Spleen (tissue), 11 donors: ENCODE results near the gene PXT1. TPM values are rescaled to one million over a fixed set of nuclear protein-coding genes. Genes with fewer than 3 reads are reported as not detected.

Experiments used
- DNase-seq: peaks from one replicate; pipeline ENCODE4 v3.0.0-alpha.2; 2020
- H3K27ac ChIP-seq, 8 donors: fragments of 200-600 bp; sonication (generic) in 7 of 8; 1 replicate in 4 of 8; 2 replicates in 4 of 8; pipeline versions ENCODE4 v1.5.0 to v1.8.0; 2016 to 2021; ENCODE audit warnings: inconsistent platforms in 4 of 8, mild to moderate bottlenecking in 4 of 8, moderate library complexity in 1 of 8
- H3K27me3 ChIP-seq, 7 donors: fragments of 200-600 bp; sonication (generic) in 6 of 7; replicated peaks in 1 of 7; 1 replicate in 4 of 7; 2 replicates in 3 of 7; pipeline versions ENCODE4 v1.5.0 to v1.8.0; 2016 to 2021; ENCODE audit warnings: inconsistent platforms in 3 of 7, mild to moderate bottlenecking in 1 of 7
- H3K36me3 ChIP-seq, 6 donors: fragments of 200-600 bp; sonication (generic) in 5 of 6; 1 replicate in 4 of 6; 2 replicates in 2 of 6; pipeline versions ENCODE4 v1.5.0 to v1.8.0; 2016 to 2021; ENCODE audit warnings: inconsistent platforms in 2 of 6
- H3K4me1 ChIP-seq, 6 donors: fragments of 200-600 bp; sonication (generic) in 5 of 6; 1 replicate in 3 of 6; 2 replicates in 3 of 6; pipeline versions ENCODE4 v1.5.0 to v1.8.0; 2016 to 2021; ENCODE audit warnings: inconsistent platforms in 3 of 6
- H3K4me3 ChIP-seq, 8 donors: fragments of 200-600 bp; sonication (generic) in 7 of 8; 1 replicate in 4 of 8; 2 replicates in 4 of 8; pipeline versions ENCODE4 v1.5.0 to v1.8.0; 2016 to 2021; ENCODE audit warnings: inconsistent platforms in 4 of 8, mild to moderate bottlenecking in 4 of 8, moderate library complexity in 2 of 8
- H3K9me3 ChIP-seq, 8 donors: fragments of 200-600 bp; sonication (generic) in 7 of 8; 1 replicate in 4 of 8; 2 replicates in 4 of 8; pipeline versions ENCODE4 v1.5.0 to v1.8.0; 2016 to 2021; ENCODE audit warnings: inconsistent platforms in 4 of 8
- POLR2A ChIP-seq, 3 donors: fragments of 450-650 bp; IDR thresholded peaks; one replicate each; pipeline ENCODE4 v1.5.1; 2017; ENCODE audit warnings: antibody characterized with exemption in 3 of 3, mild to moderate bottlenecking in 1 of 3
- POLR2AphosphoS5 ChIP-seq, 3 donors: sonication (generic); formaldehyde crosslinking; IDR thresholded peaks; one replicate each; pipeline ENCODE4 v1.5.1; 2017; ENCODE audit warnings: antibody characterized with exemption in 3 of 3
- WGBS, 5 donors: extraction: QIAGEN DNeasy Blood & Tissue Kit in 3 of 5; methylation state at CpG; one replicate each; pipeline versions ENCODE4 v1.1.5 to v1.1.7; 2013 to 2018; 5-methylcytosine and 5-hydroxymethylcytosine counted together
- intact Hi-C: fragments of 100-400 bp; cut with DNase I; formaldehyde crosslinking; loops from one replicate; pipeline ENCODE4 v1.15.0; 2023; ENCODE audit warnings: low total_unique reads
- polyA plus RNA-seq, 3 donors: library from polyadenylated mRNA; stranded (reverse); fragments of 200-250 nt; gene quantifications; one replicate each; pipeline ENCODE4 v1.2.1, GENCODE V29; 2013
- total RNA-seq, 7 donors: library from RNA; depleted of rRNA in 3 of 7; stranded (reverse); fragments of >200 nt in 3 of 7; fragmentation: NEBNext Ultra II Directional in 4 of 7; extraction: Animal tissue kit (Norgen Biotek cat#: 25700) in 4 of 7; gene quantifications; one replicate each; pipeline versions ENCODE4 v1.1.0 to v1.2.1, GENCODE V29; 2016 to 2021
- TF ChIP-seq, protein P1 (sequence below), 11 experiments: fragments of 200-600 bp in 7 of 11; fragments of 450-650 bp in 4 of 11; sonication (generic) in 4 of 11; IDR thresholded peaks in 8 of 11; conservative IDR thresholded peaks in 3 of 11; 1 replicate in 7 of 11; 2 replicates in 4 of 11; pipeline versions ENCODE4 v1.4.0 to v1.8.0; 2016 to 2021; ENCODE audit warnings: antibody characterized with exemption in 11 of 11, inconsistent platforms in 4 of 11, mild to moderate bottlenecking in 1 of 11
- donor health status: healthy with polysubstance abuse.
- donor health status: DM: no; HTN: no; CAD: no; lungs with moderate emphysema.
- donor health status: DM: no; HTN: no; CAD: no.
- donor health status: Bipolar disorder and iron deficiency.
- donor health status: healthy.
- donor health status: DM: no; HTN: no; CAD: no.
- donor health status: DM: yes; HTN: yes; CAD: no.

PXT1 gene
- total and polyA plus RNA-seq, 10 donors = 0.49 TPM; not detected in 9

DNA sequence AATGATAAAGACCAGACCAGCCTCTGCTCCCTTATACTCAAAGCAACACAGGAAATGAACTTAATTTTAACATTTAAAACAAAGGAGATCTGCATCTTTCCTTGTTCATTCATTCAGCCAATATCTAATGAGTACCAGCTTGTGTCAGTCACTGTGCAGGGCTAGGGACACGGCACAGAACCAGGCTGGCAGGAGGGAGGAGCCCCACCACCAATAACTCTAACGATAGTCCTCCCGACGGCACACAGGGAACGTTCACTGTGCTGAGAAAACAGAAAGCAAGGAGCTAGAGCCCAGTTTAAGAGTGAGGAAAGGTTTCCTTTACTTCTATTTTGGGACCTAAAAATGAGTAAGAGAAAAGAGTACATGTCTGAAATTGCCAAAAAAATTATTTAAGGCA lies 65.1 kb downstream of the PXT1 start:
- intact Hi-C loops = no loop called here
- Histone ChIP-seq H3K36me3 (peaks cover 0 to 21% (median 0%) of the 10 kb centered on the region in 6 donors), H3K9me3 (no peaks in the 10 kb centered on the region), H3K4me1 (no peaks in the 10 kb centered on the region), H3K27ac (no peak overlapping the region), H3K4me3 (no peak overlapping the region), H3K27me3 (no peaks in the 10 kb centered on the region)
- TF ChIP-seq, protein P1, sequence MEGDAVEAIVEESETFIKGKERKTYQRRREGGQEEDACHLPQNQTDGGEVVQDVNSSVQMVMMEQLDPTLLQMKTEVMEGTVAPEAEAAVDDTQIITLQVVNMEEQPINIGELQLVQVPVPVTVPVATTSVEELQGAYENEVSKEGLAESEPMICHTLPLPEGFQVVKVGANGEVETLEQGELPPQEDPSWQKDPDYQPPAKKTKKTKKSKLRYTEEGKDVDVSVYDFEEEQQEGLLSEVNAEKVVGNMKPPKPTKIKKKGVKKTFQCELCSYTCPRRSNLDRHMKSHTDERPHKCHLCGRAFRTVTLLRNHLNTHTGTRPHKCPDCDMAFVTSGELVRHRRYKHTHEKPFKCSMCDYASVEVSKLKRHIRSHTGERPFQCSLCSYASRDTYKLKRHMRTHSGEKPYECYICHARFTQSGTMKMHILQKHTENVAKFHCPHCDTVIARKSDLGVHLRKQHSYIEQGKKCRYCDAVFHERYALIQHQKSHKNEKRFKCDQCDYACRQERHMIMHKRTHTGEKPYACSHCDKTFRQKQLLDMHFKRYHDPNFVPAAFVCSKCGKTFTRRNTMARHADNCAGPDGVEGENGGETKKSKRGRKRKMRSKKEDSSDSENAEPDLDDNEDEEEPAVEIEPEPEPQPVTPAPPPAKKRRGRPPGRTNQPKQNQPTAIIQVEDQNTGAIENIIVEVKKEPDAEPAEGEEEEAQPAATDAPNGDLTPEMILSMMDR (IDR thresholded peaks at IDR 0.05 in 8 of 11, conservative IDR thresholded peaks at IDR 0.05 in 3 of 11) = no peak
- TF ChIP-seq POLR2AphosphoS5 (IDR thresholded peaks at IDR 0.05) (no peak), POLR2A (IDR thresholded peaks at IDR 0.05) (no peak)
- WGBS, 5 donors = 68 to 88% (median 83%) methylated on average over 5 of the region's 5 CpGs
- no peak for DNase-seq

DNA sequence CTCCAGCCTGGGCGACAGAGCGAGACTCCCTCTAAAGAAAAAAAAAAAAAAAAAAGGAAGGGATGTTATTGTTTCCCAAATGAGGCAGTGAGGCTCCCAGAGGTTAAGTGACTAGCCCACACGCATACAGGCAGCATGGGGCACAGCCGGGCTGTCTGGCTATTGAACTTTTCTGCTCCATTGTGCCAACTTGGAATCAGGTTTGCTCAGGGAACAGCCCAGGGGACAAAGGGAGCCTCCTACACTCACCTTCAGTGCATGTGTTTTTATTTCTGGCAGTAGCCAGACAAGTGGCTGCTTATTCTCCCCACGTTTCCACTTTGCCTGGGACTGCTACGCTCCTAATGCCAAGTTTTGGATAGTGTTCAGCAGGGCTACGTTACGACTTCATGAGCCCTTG lies 65.9 kb downstream of the PXT1 start:
- intact Hi-C loops = no loop called here
- H3K36me3 ChIP-seq = peaks cover 0 to 30% (median 0%) of the 10 kb centered on the region in 6 donors
- H3K4me1 ChIP-seq = no peaks in the 10 kb centered on the region
- H3K27ac ChIP-seq = no peak overlapping the region
- H3K4me3 ChIP-seq = no peak overlapping the region
- TF ChIP-seq POLR2AphosphoS5 (IDR thresholded peaks at IDR 0.05) (no peak), POLR2A (IDR thresholded peaks at IDR 0.05) (no peak)
- TF ChIP-seq, protein P1 (IDR thresholded peaks at IDR 0.05 in 8 of 11, conservative IDR thresholded peaks at IDR 0.05 in 3 of 11) = no peak
- H3K27me3 ChIP-seq = no peaks in the 10 kb centered on the region
- DNase-seq = no peak
- H3K9me3 ChIP-seq = no peaks in the 10 kb centered on the region
- 92 to 96% (median 95%) methylated on average over 6 to 8 of the region's 8 CpGs for WGBS, 5 donors

DNA sequence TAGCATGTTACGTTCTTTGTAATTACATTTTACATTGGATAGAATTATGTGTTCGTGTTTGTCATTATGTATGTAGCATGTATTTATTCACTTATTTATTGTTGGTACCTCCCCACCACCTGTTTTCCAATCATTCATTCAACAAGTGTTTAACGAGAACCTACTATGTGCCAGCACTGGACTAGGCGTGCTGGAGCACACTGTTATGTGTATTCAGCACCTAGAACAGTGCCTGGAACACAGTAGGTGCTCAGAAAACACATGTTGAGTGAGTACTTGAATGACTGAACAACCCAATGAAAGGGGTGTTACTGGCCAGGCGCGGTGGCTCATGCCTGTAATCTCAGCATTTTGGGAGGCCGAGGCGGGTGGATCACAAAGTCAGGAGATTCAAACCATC lies 66.5 kb downstream of the PXT1 start:
- no peak for DNase-seq
- Histone ChIP-seq H3K4me1 (no peaks in the 10 kb centered on the region), H3K4me3 (no peak overlapping the region), H3K27me3 (no peaks in the 10 kb centered on the region), H3K36me3 (peaks cover 0 to 36% (median 0%) of the 10 kb centered on the region in 6 donors), H3K9me3 (no peaks in the 10 kb centered on the region), H3K27ac (no peak overlapping the region)
- TF ChIP-seq POLR2AphosphoS5 (IDR thresholded peaks at IDR 0.05) (no peak), POLR2A (IDR thresholded peaks at IDR 0.05) (no peak)
- TF ChIP-seq, protein P1 (IDR thresholded peaks at IDR 0.05 in 8 of 11, conservative IDR thresholded peaks at IDR 0.05 in 3 of 11) = no peak
- intact Hi-C loops = no loop called here
- 91 to 97% (median 94%) methylated on average over 8 of the region's 8 CpGs for WGBS, 5 donors

DNA sequence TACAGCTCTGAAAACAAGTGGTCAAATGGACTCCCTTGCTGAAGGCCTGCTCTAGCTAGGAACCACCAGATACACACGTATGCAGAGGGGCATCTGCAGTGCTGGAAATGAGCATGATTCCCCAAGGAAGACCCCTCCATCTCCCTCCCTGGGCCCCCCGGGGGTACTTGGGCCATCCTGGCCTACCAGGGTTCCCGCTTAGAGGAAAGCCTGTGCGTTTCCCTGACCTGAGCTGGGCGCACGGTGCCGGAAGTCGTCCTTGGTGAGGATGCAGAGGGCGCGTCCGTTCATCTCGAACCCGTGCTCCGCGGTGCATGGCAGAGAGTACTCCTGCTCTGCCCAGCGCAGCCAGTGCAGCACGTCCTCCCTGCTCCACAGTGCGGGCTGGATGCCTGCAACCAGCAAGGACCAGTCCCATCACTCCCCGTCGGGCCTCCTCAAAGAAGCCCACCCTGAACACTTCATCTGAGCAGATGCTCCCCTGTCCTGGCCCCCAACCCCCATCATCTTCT lies 67.0 kb downstream of the PXT1 start:
- no peak overlapping the region for H3K4me3 ChIP-seq
- no peaks in the 10 kb centered on the region for H3K9me3 ChIP-seq
- no peak for DNase-seq
- H3K4me1 ChIP-seq = no peaks in the 10 kb centered on the region
- peaks cover 0 to 40% (median 0%) of the 10 kb centered on the region in 6 donors for H3K36me3 ChIP-seq
- TF ChIP-seq, protein P1 (IDR thresholded peaks at IDR 0.05 in 8 of 11, conservative IDR thresholded peaks at IDR 0.05 in 3 of 11) = no peak
- no peak for TF ChIP-seq POLR2A (IDR thresholded peaks at IDR 0.05)
- no peak for TF ChIP-seq POLR2AphosphoS5 (IDR thresholded peaks at IDR 0.05)
- no peak overlapping the region for H3K27ac ChIP-seq
- intact Hi-C loops = no loop called here
- WGBS, 5 donors = 92 to 95% (median 93%) methylated on average over 19 to 20 of the region's 20 CpGs
- H3K27me3 ChIP-seq = no peaks in the 10 kb centered on the region
